VCaP (cell line): Measurements from ENCODE around the gene LTBP3.
A peak's percentile ranks its signal among the peaks of the same experiment; 100 is the strongest.
"Not testable (repeated sequence)": the region's sequence is repeated elsewhere in the genome, so short reads cannot be mapped to it uniquely, and the experiment has no call there.

Source experiments
- H3K27ac ChIP-seq: fragments of 450-650 bp; 2 replicates; pipeline ENCODE4 v1.5.1; 2017
- CTCF ChIP-seq: fragments of 450-650 bp; conservative IDR thresholded peaks from 2 replicates; pipeline ENCODE4 v1.5.1; 2017; ENCODE audit warnings: mild to moderate bottlenecking, moderate library complexity

The LTBP3 gene

GRCh38 chr11:65516135-65516968 is 41.8 kb downstream of the LTBP3 start:
- no peak for TF ChIP-seq CTCF
- no peak overlapping the region for H3K27ac ChIP-seq

GRCh38 chr11:65512311-65512710 is 45.8 kb downstream of the LTBP3 start:
- not testable (repeated sequence) for H3K27ac ChIP-seq

GRCh38 chr11:65506772-65507505 is 51.2 kb downstream of the LTBP3 start:
- TF ChIP-seq CTCF: no peak
- H3K27ac ChIP-seq: peak overlapping the region; percentile 100

- TF ChIP-seq CTCF: no peak
- peak overlapping the region; percentile 100 for H3K27ac ChIP-seq
Measured at GRCh38 chr11:65506290-65506771, 51.8 kb downstream of the LTBP3 start.

GRCh38 chr11:65505466-65506289 is 52.5 kb downstream of the LTBP3 start:
- no peak for TF ChIP-seq CTCF
- peak overlapping the region; percentile 100 for H3K27ac ChIP-seq

- peak overlapping the region; percentile 100 for H3K27ac ChIP-seq
- TF ChIP-seq CTCF: no peak
Measured at GRCh38 chr11:65504674-65505465, 53.3 kb downstream of the LTBP3 start.

- peak overlapping the region; percentile 100 for H3K27ac ChIP-seq
- TF ChIP-seq CTCF: no peak
Measured at GRCh38 chr11:65503949-65504673, 54.0 kb downstream of the LTBP3 start.
